ENCODE results near the gene FGF7. TPM values are rescaled to one million over a fixed set of nuclear protein-coding genes. Genes with fewer than 3 reads are reported as not detected.

FGF7 gene
- total and polyA plus RNA-seq, 2 of the 8 experiments (the other 6 are each of a cell fraction or from before 2014, with no cell fraction given) = not detected

DNA sequence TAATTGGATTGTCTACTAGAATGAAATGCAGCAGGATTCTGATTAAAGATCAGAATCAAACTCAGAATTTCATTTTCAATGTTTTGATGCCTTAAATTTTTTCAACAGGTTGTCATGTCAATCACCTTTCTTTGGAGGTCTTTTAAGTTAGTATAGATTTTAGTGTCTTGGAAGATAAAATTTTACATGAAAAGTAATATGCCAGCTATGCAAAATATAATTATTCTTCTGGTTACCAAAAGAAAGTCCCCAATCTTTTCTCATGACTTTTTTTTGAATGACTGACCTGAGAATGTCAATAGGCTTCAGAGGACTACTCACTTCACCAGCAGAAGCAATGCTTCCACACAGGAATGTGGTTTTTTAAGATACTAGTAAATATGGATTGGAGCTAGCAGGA, 4.3 kb downstream of the FGF7 start:
- H3K23me2 ChIP-seq (ENCODE audit: low read depth, low read length) = no peaks in the 10 kb centered on the region
- H3K27me3 ChIP-seq (replicated peaks in 1 of 4; ENCODE audit: control insufficient read depth in 3 of 4, extremely low read depth in 1 of 4, insufficient read depth in 3 of 4, low read length in 3 of 4) = no peaks in the 10 kb centered on the region
- H2BK5ac ChIP-seq (ENCODE audit: low read depth, low read length) = no peak overlapping the region
- H2BK15ac ChIP-seq (ENCODE audit: low read length) = no peak overlapping the region
- CTCF ChIA-PET (ENCODE audit: partially characterized antibody) = interaction anchor here (1.1 kb wide), 1 partner anchor 191 kb away, joined by 3 read pairs; no protein-coding TSS in a partner anchor
- H3K18ac ChIP-seq (ENCODE audit: extremely low read depth, low read length) = no peak overlapping the region
- H3K27ac ChIP-seq (ENCODE audit: low read depth, low read length) = no peak overlapping the region
- H4K91ac ChIP-seq (replicated peaks; ENCODE audit: insufficient read length, low read length) = no peak overlapping the region
- peaks cover 0 to 3% (median 0%) of the 10 kb centered on the region in 4 experiments; a peak in 1 of 7 replicates for H3K4me1 ChIP-seq (replicated peaks in 1 of 4; ENCODE audit: control insufficient read depth in 3 of 4, insufficient read depth in 4 of 4, low read length in 3 of 4)
- no peak overlapping the region for H3K23ac ChIP-seq (ENCODE audit: insufficient read length)
- no peak overlapping the region for H2BK20ac ChIP-seq (ENCODE audit: low read length)
- H3K36me3 ChIP-seq (ENCODE audit: control insufficient read depth in 2 of 4, insufficient read depth in 4 of 4, low read length in 3 of 4) = no peaks in the 10 kb centered on the region
- H2BK120ac ChIP-seq (replicated peaks; ENCODE audit: low read depth, low read length) = no peak overlapping the region
- H3K79me1 ChIP-seq (ENCODE audit: low read depth, low read length) = no peaks in the 10 kb centered on the region
- no peak overlapping the region for H3K4ac ChIP-seq (replicated peaks; ENCODE audit: insufficient read length, low read depth, low read length)
- POLR2A ChIA-PET (ENCODE audit: partially characterized antibody) = no interaction called here
- no peak overlapping the region for H3K4me2 ChIP-seq (ENCODE audit: insufficient read depth in 1 of 2, low read depth in 2 of 2, low read length in 2 of 2)
- FAIRE-seq = no peak
- H3K4me3 ChIP-seq (ENCODE audit: extremely low read depth in 1 of 4, insufficient read depth in 2 of 4, low read depth in 3 of 4, low read length in 4 of 4) = no peak overlapping the region
- H3K14ac ChIP-seq (ENCODE audit: insufficient read length) = no peak overlapping the region
- H4K20me1 ChIP-seq (replicated peaks in 1 of 2; ENCODE audit: control insufficient read depth in 1 of 2, insufficient read depth in 2 of 2, low read length in 2 of 2) = no peaks in the 10 kb centered on the region
- DNase-seq (ENCODE audit: low read depth in 1 of 2, low spot score in 2 of 2) = no peak
- H3K9me3 ChIP-seq (ENCODE audit: insufficient read depth in 2 of 2, low read depth in 1 of 2, low read length in 1 of 2) = no peaks in the 10 kb centered on the region
- H3K56ac ChIP-seq (replicated peaks; ENCODE audit: insufficient read length, low read depth, low read length) = no peak overlapping the region
- H4K5ac ChIP-seq (ENCODE audit: insufficient read length, low read depth, low read length) = no peak overlapping the region
- no peak overlapping the region for H2BK12ac ChIP-seq (ENCODE audit: low read depth, low read length)
- H4K8ac ChIP-seq (ENCODE audit: extremely low read depth, insufficient read depth, low read length) = no peak overlapping the region
- no peak overlapping the region for H2AK5ac ChIP-seq (ENCODE audit: low read depth, low read length)
- no peak overlapping the region for H3K9ac ChIP-seq (replicated peaks in 1 of 4; ENCODE audit: extremely low read depth in 1 of 4, low read depth in 3 of 4, low read length in 3 of 4)
- H2AFZ ChIP-seq (ENCODE audit: low read length) = no peak overlapping the region
- H3K79me2 ChIP-seq (ENCODE audit: control insufficient read depth in 1 of 2, insufficient read depth in 2 of 2, low read length in 2 of 2) = no peaks in the 10 kb centered on the region
- TF ChIP-seq, protein P1, sequence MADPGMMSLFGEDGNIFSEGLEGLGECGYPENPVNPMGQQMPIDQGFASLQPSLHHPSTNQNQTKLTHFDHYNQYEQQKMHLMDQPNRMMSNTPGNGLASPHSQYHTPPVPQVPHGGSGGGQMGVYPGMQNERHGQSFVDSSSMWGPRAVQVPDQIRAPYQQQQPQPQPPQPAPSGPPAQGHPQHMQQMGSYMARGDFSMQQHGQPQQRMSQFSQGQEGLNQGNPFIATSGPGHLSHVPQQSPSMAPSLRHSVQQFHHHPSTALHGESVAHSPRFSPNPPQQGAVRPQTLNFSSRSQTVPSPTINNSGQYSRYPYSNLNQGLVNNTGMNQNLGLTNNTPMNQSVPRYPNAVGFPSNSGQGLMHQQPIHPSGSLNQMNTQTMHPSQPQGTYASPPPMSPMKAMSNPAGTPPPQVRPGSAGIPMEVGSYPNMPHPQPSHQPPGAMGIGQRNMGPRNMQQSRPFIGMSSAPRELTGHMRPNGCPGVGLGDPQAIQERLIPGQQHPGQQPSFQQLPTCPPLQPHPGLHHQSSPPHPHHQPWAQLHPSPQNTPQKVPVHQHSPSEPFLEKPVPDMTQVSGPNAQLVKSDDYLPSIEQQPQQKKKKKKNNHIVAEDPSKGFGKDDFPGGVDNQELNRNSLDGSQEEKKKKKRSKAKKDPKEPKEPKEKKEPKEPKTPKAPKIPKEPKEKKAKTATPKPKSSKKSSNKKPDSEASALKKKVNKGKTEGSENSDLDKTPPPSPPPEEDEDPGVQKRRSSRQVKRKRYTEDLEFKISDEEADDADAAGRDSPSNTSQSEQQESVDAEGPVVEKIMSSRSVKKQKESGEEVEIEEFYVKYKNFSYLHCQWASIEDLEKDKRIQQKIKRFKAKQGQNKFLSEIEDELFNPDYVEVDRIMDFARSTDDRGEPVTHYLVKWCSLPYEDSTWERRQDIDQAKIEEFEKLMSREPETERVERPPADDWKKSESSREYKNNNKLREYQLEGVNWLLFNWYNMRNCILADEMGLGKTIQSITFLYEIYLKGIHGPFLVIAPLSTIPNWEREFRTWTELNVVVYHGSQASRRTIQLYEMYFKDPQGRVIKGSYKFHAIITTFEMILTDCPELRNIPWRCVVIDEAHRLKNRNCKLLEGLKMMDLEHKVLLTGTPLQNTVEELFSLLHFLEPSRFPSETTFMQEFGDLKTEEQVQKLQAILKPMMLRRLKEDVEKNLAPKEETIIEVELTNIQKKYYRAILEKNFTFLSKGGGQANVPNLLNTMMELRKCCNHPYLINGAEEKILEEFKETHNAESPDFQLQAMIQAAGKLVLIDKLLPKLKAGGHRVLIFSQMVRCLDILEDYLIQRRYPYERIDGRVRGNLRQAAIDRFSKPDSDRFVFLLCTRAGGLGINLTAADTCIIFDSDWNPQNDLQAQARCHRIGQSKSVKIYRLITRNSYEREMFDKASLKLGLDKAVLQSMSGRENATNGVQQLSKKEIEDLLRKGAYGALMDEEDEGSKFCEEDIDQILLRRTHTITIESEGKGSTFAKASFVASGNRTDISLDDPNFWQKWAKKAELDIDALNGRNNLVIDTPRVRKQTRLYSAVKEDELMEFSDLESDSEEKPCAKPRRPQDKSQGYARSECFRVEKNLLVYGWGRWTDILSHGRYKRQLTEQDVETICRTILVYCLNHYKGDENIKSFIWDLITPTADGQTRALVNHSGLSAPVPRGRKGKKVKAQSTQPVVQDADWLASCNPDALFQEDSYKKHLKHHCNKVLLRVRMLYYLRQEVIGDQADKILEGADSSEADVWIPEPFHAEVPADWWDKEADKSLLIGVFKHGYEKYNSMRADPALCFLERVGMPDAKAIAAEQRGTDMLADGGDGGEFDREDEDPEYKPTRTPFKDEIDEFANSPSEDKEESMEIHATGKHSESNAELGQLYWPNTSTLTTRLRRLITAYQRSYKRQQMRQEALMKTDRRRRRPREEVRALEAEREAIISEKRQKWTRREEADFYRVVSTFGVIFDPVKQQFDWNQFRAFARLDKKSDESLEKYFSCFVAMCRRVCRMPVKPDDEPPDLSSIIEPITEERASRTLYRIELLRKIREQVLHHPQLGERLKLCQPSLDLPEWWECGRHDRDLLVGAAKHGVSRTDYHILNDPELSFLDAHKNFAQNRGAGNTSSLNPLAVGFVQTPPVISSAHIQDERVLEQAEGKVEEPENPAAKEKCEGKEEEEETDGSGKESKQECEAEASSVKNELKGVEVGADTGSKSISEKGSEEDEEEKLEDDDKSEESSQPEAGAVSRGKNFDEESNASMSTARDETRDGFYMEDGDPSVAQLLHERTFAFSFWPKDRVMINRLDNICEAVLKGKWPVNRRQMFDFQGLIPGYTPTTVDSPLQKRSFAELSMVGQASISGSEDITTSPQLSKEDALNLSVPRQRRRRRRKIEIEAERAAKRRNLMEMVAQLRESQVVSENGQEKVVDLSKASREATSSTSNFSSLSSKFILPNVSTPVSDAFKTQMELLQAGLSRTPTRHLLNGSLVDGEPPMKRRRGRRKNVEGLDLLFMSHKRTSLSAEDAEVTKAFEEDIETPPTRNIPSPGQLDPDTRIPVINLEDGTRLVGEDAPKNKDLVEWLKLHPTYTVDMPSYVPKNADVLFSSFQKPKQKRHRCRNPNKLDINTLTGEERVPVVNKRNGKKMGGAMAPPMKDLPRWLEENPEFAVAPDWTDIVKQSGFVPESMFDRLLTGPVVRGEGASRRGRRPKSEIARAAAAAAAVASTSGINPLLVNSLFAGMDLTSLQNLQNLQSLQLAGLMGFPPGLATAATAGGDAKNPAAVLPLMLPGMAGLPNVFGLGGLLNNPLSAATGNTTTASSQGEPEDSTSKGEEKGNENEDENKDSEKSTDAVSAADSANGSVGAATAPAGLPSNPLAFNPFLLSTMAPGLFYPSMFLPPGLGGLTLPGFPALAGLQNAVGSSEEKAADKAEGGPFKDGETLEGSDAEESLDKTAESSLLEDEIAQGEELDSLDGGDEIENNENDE (IDR thresholded peaks at IDR 0.05; ENCODE audit: insufficient replicate concordance, low read length) = no peak
- TF ChIP-seq POLR2AphosphoS5 (IDR thresholded peaks at IDR 0.05; ENCODE audit: low read depth, low read length) = no peak

All from H1 (cell line).